ENCODE data around the gene IFNG. TPM values are rescaled to one million over a fixed set of nuclear protein-coding genes. Genes with fewer than 3 reads are reported as not detected.

The IFNG gene
- total and polyA plus RNA-seq, 9 of the 15 experiments (the other 6 are each of a cell fraction or from before 2014, with no cell fraction given): 0.38 TPM; not detected in 8

DNA sequence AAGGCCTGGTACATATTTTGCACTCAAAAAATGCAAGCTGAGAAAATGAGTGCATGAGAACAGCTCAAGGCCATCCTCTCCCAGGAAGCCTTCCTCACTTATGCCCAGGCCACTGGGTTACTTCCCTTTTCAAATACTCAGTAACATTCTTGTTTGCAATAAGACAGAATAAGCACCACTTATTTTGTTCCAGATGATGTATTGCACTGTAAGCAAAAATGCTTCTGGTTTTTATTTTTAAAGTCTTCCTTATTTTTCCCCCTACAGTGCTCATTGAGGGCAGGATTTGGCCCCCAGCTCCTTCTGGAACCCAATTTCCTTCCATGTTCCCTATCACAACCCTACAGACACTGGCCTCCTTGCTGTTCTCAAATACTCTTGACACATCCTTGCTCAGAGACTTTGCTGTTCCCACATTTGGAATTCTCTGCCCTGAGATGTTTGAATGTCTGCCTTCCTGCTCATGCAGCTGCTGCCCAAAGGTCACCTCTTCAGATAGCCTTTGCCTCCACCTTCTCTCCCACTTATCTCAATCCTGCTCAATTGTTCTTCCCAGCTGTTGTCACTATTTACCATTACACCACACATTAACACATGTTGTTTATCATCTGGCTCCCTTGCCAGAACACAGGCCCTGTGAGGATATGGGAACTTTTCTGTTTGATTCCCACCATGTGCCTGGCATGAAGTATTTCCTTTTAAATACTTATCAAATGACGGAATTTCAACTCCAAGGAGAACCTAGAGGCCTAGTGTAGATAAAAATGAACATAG, 49.9 kb downstream of the IFNG start:
- ATAC-seq: no peak
- no TSS peak for BruUV-seq (replicated peaks)
- Histone ChIP-seq H3K4me3 (no peak overlapping the region), H3K36me3 (ENCODE audit: control insufficient read depth, insufficient read depth, low read length) (no peaks in the 10 kb centered on the region), H3K9ac (ENCODE audit: insufficient read depth in 1 of 2, low read depth in 2 of 2, low read length in 2 of 2) (no peak overlapping the region), H3K9me1 (ENCODE audit: control insufficient read depth, insufficient read depth, low read length) (no peaks in the 10 kb centered on the region), H2AFZ (ENCODE audit: low read depth, low read length) (no peak overlapping the region), H3K27ac (ENCODE audit: extremely low read depth, low read depth, low read length) (no peak overlapping the region), H4K20me1 (replicated peaks; ENCODE audit: control insufficient read depth, insufficient read depth, low read length) (no peaks in the 10 kb centered on the region), H3K27me3 (ENCODE audit: control insufficient read depth in 2 of 2, insufficient read depth in 2 of 2, low read length in 2 of 2) (no peaks in the 10 kb centered on the region; a peak in 1 of 5 replicates), H3K79me2 (ENCODE audit: control insufficient read depth, insufficient read depth, low read length) (no peaks in the 10 kb centered on the region), H3K4me1 (replicated peaks in 1 of 2; ENCODE audit: control insufficient read depth in 2 of 2, insufficient read depth in 2 of 2, low read length in 2 of 2) (no peaks in the 10 kb centered on the region; a peak in 1 of 5 replicates), H3K9me3 (replicated peaks; ENCODE audit: control insufficient read depth, insufficient read depth, low read depth, low read length) (no peaks in the 10 kb centered on the region), H3K4me2 (ENCODE audit: insufficient read depth, low read length) (no peak overlapping the region)
- FAIRE-seq: no peak
- intact Hi-C loops (cut with micrococcal nuclease) (no loop called here), in situ Hi-C loops (cut with MboI) (no loop called here)
- ChIA-PET POLR2A (no interaction called here), CTCF (ENCODE audit: low intra/inter-chr PET ratio) (no interaction called here)
- DNase-seq (ENCODE audit: extremely low read depth in 1 of 4, low spot score in 3 of 4): no peak
- WGBS (ENCODE audit: insufficient coverage, low coverage, missing lambda C conversion rate): 0% methylated on average over 1 of the region's 1 CpG
- TF ChIP-seq ZNF316 (IDR thresholded peaks at IDR 0.05) (0 out of 2 replicates have a peak, but pooled peaks have one; percentile 9), ATF3 (IDR thresholded peaks at IDR 0.05) (no peak), ATF3 (CRISPR knock-in tag; conservative IDR thresholded peaks at IDR 0.05) (no peak)

DNA sequence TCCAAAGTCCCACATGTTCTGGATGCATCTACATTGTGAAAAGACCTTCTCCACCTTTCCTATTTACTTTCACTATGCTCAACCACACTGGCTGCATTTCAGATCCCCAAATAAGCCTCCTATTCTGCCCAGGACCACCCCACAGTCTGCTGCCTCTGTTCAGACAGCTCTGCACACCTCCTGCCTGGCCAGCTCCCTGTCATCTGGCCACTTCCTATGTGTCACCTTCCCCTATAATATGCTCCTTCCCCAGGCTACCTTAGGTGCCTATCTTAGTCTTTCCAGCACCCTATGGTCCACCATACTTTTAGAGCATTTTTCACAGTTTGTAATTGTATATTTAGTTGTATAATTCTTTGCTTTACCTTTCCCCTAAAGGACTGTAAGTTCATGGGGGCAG, 50.5 kb downstream of the IFNG start:
- Histone ChIP-seq H3K4me3 (no peak overlapping the region), H3K9me3 (replicated peaks; ENCODE audit: control insufficient read depth, insufficient read depth, low read depth, low read length) (no peaks in the 10 kb centered on the region), H3K36me3 (ENCODE audit: control insufficient read depth, insufficient read depth, low read length) (no peaks in the 10 kb centered on the region), H3K79me2 (ENCODE audit: control insufficient read depth, insufficient read depth, low read length) (no peaks in the 10 kb centered on the region), H3K27ac (ENCODE audit: extremely low read depth, low read depth, low read length) (no peak overlapping the region), H4K20me1 (replicated peaks; ENCODE audit: control insufficient read depth, insufficient read depth, low read length) (no peaks in the 10 kb centered on the region), H3K9me1 (ENCODE audit: control insufficient read depth, insufficient read depth, low read length) (no peaks in the 10 kb centered on the region), H3K9ac (ENCODE audit: insufficient read depth in 1 of 2, low read depth in 2 of 2, low read length in 2 of 2) (no peak overlapping the region), H3K4me1 (replicated peaks in 1 of 2; ENCODE audit: control insufficient read depth in 2 of 2, insufficient read depth in 2 of 2, low read length in 2 of 2) (no peaks in the 10 kb centered on the region; a peak in 1 of 5 replicates), H2AFZ (ENCODE audit: low read depth, low read length) (no peak overlapping the region), H3K27me3 (ENCODE audit: control insufficient read depth in 2 of 2, insufficient read depth in 2 of 2, low read length in 2 of 2) (no peaks in the 10 kb centered on the region), H3K4me2 (ENCODE audit: insufficient read depth, low read length) (no peak overlapping the region)
- ChIA-PET CTCF (ENCODE audit: low intra/inter-chr PET ratio) (no interaction called here), POLR2A (no interaction called here)
- no peak for DNase-seq (ENCODE audit: extremely low read depth in 1 of 4, low spot score in 3 of 4)
- ATAC-seq: no peak
- intact Hi-C loops (cut with micrococcal nuclease) (no loop called here), in situ Hi-C loops (cut with MboI) (no loop called here)
- no TSS peak for BruUV-seq (replicated peaks)
- FAIRE-seq: no peak
- TF ChIP-seq HLTF (IDR thresholded peaks at IDR 0.05): no peak
- no peak for TF ChIP-seq KAT7 (CRISPR knock-in tag; IDR thresholded peaks at IDR 0.05; ENCODE audit: borderline replicate concordance)
- TF ChIP-seq ZNF609 (CRISPR knock-in tag; IDR thresholded peaks at IDR 0.05; ENCODE audit: borderline replicate concordance): no peak
- no peak for TF ChIP-seq SIX5 (IDR thresholded peaks at IDR 0.05; ENCODE audit: borderline replicate concordance in 1 of 2, insufficient read depth in 1 of 2, low read depth in 1 of 2, low read length in 2 of 2)
- TF ChIP-seq ZZZ3 (IDR thresholded peaks at IDR 0.05): no peak
- TF ChIP-seq ZNF589 (CRISPR knock-in tag; IDR thresholded peaks at IDR 0.05; ENCODE audit: low read depth): no peak
- TF ChIP-seq SMARCE1 (IDR thresholded peaks at IDR 0.05): no peak

All from K562 (cell line).